Gastrocnemius medialis (tissue), 4 donors: ENCODE measurements around the gene AGXT. TPM values are rescaled to one million over a fixed set of nuclear protein-coding genes. Genes with fewer than 3 reads are reported as not detected.

Experiments used
- ATAC-seq, 2 donors: fragments of 150-250 bp; one replicate each; pipeline ENCODE4 v1.9.1; 2016
- DNase-seq, 2 donors: peaks; one replicate each; pipeline ENCODE4 v3.0.0-alpha.2; 2019
- H3K27ac ChIP-seq, 4 donors: fragments of 200-600 bp; sonication (generic); 1 replicate in 1 of 4; 2 replicates in 3 of 4; pipeline ENCODE4 v1.5.1; 2016 to 2018; ENCODE audit warnings: mild to moderate bottlenecking in 2 of 4, moderate library complexity in 1 of 4
- H3K27me3 ChIP-seq, 3 donors: fragments of 200-600 bp; sonication (generic) in 2 of 3; 1 replicate in 1 of 3; 2 replicates in 2 of 3; pipeline versions ENCODE4 v1.5.1 to v1.6.0; 2016 to 2019; ENCODE audit warnings: mild to moderate bottlenecking in 1 of 3, moderate library complexity in 1 of 3
- H3K36me3 ChIP-seq, 2 donors: fragments of 200-600 bp; sonication (generic) in 1 of 2; one replicate each; pipeline ENCODE4 v1.5.1; 2017 to 2018
- H3K4me1 ChIP-seq, 2 donors: fragments of 200-600 bp; sonication (generic) in 1 of 2; one replicate each; pipeline ENCODE4 v1.5.1; 2016 to 2017; ENCODE audit warnings: mild to moderate bottlenecking in 2 of 2
- H3K4me3 ChIP-seq, 4 donors: fragments of 200-600 bp; sonication (generic) in 3 of 4; 1 replicate in 1 of 4; 2 replicates in 3 of 4; pipeline ENCODE4 v1.5.1; 2016 to 2019; ENCODE audit warnings: mild to moderate bottlenecking in 2 of 4
- H3K9me3 ChIP-seq, 3 donors: fragments of 200-600 bp; sonication (generic) in 2 of 3; 1 replicate in 1 of 3; 2 replicates in 2 of 3; pipeline ENCODE4 v1.5.1; 2016 to 2019
- POLR2A ChIP-seq, 2 donors: fragments of 450-650 bp; IDR thresholded peaks; one replicate each; pipeline ENCODE4 v1.6.1; 2017; ENCODE audit warnings: antibody characterized with exemption in 2 of 2, mild to moderate bottlenecking in 2 of 2, moderate library complexity in 2 of 2
- in situ Hi-C, 4 donors: fragments of 200-750 bp; cut with MboI; loops; one replicate each; pipeline versions ENCODE4 v1.15.0 to v1.8.0; 2017; ENCODE audit warnings: low sequenced_read_pairs in 4 of 4
- intact Hi-C: fragments of 100-400 bp; cut with DNase I; formaldehyde crosslinking; loops from one replicate; pipeline ENCODE4 v1.15.1; 2023; ENCODE audit warnings: low total_unique reads
- total RNA-seq, 4 donors: library from RNA; depleted of rRNA; stranded (reverse); fragments of >200 nt; gene quantifications; one replicate each; pipeline versions ENCODE4 v1.1.0 to v1.2.3, GENCODE V29; 2016
- TF ChIP-seq, protein P1 (sequence below), 5 experiments: fragments of 450-650 bp in 3 of 5; fragments of 200-600 bp in 2 of 5; sonication (generic) in 2 of 5; IDR thresholded peaks in 4 of 5; conservative IDR thresholded peaks in 1 of 5; 1 replicate in 4 of 5; 2 replicates in 1 of 5; pipeline ENCODE4 v1.5.1; 2016 to 2019; ENCODE audit warnings: antibody characterized with exemption in 5 of 5, mild to moderate bottlenecking in 3 of 5, moderate library complexity in 3 of 5

AGXT gene
- total RNA-seq, 4 donors from 2014 or later: 1.7 to 3.3 TPM; not detected in 2

DNA sequence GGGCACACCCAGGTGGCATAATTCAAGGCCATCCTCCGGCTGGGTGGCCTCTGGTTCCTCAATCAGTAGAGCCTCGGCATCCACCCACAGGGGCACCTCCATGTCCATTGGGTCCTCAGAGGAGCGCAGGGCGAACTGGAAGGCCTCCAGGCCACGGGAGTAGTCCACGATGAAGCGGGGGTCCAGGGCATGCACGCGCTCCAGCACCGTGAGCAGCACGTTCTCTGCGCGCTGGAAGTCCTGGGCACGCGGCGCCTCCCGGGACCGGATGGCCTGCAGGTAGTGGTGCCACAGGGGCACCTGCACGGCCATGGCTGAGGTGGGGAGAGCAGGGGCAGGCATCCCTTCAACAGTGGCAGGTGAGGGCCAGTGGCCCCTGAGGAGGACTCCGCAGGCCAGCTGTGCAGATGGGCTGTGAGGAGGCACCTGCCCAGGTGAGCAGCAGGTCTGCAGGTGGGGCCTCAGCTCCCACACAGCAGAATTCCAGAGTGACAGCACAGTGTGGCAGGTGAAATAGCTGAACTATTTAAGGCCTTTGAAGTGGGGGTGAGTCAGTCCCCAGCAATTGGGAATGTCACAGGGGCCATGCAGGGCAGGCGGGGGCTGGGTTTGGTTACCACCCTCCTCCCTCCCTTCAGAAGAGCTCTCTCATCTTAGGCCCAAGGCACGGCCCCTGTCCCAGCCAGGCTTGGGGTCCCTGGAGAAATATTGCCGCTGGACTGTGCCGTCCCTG, 27.2 kb downstream of the AGXT start, which contains the start of gene MAB21L4:
Gene MAB21L4, minus strand, starts transcription at position 501 of the 733 bp plus-strand sequence. Its CDS starts 159 bp downstream, at position 342.
- peaks cover 6 to 12% of the 10 kb centered on the region in 2 donors for H3K4me1 ChIP-seq
- H3K9me3 ChIP-seq: no peaks in the 10 kb centered on the region
- H3K27ac ChIP-seq: no peak within 1 kb of the TSS
- H3K4me3 ChIP-seq: no peak within 1 kb of the TSS
- DNase-seq (no peak), ATAC-seq (no peak)
- no peak for TF ChIP-seq POLR2A (IDR thresholded peaks at IDR 0.05)
- TF ChIP-seq, protein P1, sequence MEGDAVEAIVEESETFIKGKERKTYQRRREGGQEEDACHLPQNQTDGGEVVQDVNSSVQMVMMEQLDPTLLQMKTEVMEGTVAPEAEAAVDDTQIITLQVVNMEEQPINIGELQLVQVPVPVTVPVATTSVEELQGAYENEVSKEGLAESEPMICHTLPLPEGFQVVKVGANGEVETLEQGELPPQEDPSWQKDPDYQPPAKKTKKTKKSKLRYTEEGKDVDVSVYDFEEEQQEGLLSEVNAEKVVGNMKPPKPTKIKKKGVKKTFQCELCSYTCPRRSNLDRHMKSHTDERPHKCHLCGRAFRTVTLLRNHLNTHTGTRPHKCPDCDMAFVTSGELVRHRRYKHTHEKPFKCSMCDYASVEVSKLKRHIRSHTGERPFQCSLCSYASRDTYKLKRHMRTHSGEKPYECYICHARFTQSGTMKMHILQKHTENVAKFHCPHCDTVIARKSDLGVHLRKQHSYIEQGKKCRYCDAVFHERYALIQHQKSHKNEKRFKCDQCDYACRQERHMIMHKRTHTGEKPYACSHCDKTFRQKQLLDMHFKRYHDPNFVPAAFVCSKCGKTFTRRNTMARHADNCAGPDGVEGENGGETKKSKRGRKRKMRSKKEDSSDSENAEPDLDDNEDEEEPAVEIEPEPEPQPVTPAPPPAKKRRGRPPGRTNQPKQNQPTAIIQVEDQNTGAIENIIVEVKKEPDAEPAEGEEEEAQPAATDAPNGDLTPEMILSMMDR (IDR thresholded peaks at IDR 0.05 in 4 of 5, conservative IDR thresholded peaks at IDR 0.05 in 1 of 5): no peak
- no peaks in the 10 kb centered on the region for H3K27me3 ChIP-seq
- intact Hi-C loops (no loop called here), in situ Hi-C loops (no loop called here)
- H3K36me3 ChIP-seq: no peaks in the 10 kb centered on the region

DNA sequence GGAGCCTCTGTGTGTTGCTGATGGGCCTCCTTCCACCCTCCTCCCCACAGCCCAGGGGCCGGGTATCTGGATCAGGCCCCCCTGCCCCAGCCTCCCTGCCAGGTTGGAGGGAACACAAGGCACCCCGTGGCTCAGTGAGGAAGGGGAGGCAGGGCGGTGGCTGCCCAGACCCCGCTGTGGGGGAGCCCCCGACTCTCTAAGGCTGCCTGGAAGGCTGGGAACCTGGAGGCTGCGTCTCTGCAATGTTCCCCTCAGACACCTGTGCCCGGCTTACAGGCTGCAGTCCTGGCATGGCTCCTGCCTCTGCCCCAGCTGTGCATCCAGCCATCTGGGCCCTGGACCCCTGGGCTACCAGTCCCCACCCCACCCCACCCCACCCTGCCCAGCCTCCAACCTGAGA, 27.8 kb downstream of the AGXT start:
- H3K27me3 ChIP-seq: no peaks in the 10 kb centered on the region
- TF ChIP-seq POLR2A (IDR thresholded peaks at IDR 0.05): no peak
- TF ChIP-seq, protein P1 (IDR thresholded peaks at IDR 0.05 in 4 of 5, conservative IDR thresholded peaks at IDR 0.05 in 1 of 5): no peak
- in situ Hi-C loops (no loop called here), intact Hi-C loops (no loop called here)
- H3K4me3 ChIP-seq: no peak overlapping the region
- H3K27ac ChIP-seq: no peak overlapping the region
- H3K9me3 ChIP-seq: no peaks in the 10 kb centered on the region
- H3K4me1 ChIP-seq: peaks cover 6 to 12% of the 10 kb centered on the region in 2 donors
- no peaks in the 10 kb centered on the region for H3K36me3 ChIP-seq
- DNase-seq (no peak), ATAC-seq (no peak)

DNA sequence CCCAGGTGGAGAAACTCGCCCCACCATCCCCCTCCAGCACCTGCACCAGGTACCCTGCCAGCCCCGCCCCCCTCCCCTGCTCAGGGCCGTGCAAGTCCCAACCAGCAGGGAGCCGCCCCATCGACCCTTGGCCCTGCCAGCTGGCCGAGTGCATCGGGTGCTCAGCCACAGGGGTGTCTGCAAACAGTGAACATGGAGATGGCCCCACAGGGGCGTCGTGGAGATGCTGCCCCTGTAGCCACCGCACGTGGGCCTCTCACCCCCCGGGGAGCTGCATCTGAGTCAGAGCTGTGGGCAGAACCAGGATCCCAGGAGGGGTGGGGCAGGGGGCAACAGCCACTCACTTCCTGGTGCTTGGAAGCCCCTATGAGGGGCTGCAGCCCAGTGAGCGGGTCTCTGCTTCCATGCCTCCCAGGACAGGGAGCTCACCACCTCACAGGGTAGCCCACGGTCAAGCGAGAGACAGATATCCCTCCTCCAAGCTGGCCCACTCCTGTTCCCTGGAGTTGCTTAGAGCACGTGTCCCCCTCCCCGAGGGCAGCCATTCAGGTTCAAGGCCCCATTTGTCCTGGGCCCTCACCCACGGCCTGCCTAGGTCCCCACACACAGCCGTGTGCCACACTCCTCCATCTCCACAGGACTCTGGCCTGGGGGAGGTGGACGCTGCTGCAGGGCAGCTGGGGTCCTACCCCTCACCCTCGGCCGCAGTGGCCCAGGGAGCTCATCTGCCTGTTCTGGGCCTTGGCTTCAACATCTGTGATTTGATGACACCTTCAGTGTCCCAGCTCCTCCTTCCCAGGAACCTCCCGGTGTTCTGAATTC, 28.5 kb downstream of the AGXT start:
- Histone ChIP-seq H3K4me1 (peaks cover 6 to 12% of the 10 kb centered on the region in 2 donors), H3K27ac (no peak overlapping the region), H3K27me3 (no peaks in the 10 kb centered on the region), H3K36me3 (no peaks in the 10 kb centered on the region), H3K9me3 (no peaks in the 10 kb centered on the region), H3K4me3 (no peak overlapping the region)
- in situ Hi-C loops: no loop called here
- DNase-seq: no peak
- ATAC-seq: no peak
- TF ChIP-seq POLR2A (IDR thresholded peaks at IDR 0.05): no peak
- TF ChIP-seq, protein P1 (IDR thresholded peaks at IDR 0.05 in 4 of 5, conservative IDR thresholded peaks at IDR 0.05 in 1 of 5): no peak
- intact Hi-C loops: no loop called here

DNA sequence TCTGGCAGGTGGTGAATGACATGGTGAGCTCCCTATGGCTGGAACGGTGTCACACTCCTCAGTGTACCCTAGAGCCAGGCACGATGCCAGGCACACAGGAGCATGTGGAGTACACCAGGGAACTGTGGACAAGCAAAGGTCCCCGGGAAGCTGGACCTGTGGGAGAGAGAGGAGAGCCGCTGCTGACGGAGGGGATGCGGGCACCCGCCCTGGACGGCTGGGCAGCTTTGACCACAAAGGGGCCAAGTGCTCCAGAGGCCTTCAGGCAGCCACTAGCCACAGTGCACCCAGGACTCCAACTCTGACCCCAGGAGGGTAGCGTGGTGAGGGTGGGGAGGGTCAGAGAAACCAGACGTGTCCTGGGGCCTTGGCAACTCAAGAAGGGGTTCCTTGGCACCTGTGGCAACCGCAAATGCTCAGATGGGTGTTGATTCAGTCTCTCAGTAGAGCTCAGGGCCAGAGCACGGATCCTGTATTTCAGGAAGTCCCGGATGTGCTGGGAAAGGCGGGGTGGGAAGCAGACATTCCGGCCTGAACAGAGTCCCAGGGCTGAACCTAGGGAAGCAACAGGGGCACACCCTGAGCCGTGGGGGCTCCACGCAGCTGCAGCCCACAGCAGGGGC, 29.6 kb downstream of the AGXT start:
- DNase-seq (no peak), ATAC-seq (peak; percentile 25 to 36)
- in situ Hi-C loops: no loop called here
- Histone ChIP-seq H3K4me3 (no peak overlapping the region), H3K27ac (peak overlapping the region in 3 of 4 donors; percentile 25 to 46 (median 45)), H3K4me1 (peaks cover 6 to 12% of the 10 kb centered on the region in 2 donors), H3K9me3 (no peaks in the 10 kb centered on the region), H3K36me3 (no peaks in the 10 kb centered on the region), H3K27me3 (no peaks in the 10 kb centered on the region)
- intact Hi-C loops: no loop called here
- TF ChIP-seq, protein P1 (IDR thresholded peaks at IDR 0.05 in 4 of 5, conservative IDR thresholded peaks at IDR 0.05 in 1 of 5): no peak
- TF ChIP-seq POLR2A (IDR thresholded peaks at IDR 0.05): no peak
